Fibroblast of pulmonary artery (primary cell): Measurements from ENCODE around the gene POLR2H.
A peak's percentile ranks its signal among the peaks of the same experiment; 100 is the strongest.

Experiments
- DNase-seq: peaks from one replicate; pipeline ENCODE4 v3.0.0-alpha.2; 2010; ENCODE audit warnings: low read depth
- H3K4me3 ChIP-seq: replicated peaks from 2 replicates; pipeline ENCODE4 v1.5.1; 2011; ENCODE audit warnings: low read depth, mild to moderate bottlenecking, control low read depth, low read length, moderate library complexity
- TF ChIP-seq, protein P1 (sequence below): IDR thresholded peaks from 2 replicates; pipeline ENCODE4 v1.5.1; 2011; ENCODE audit warnings: mild to moderate bottlenecking, control low read depth, low read length, inconsistent platforms; ENCODE audit errors: missing control alignments

The POLR2H gene

DNA sequence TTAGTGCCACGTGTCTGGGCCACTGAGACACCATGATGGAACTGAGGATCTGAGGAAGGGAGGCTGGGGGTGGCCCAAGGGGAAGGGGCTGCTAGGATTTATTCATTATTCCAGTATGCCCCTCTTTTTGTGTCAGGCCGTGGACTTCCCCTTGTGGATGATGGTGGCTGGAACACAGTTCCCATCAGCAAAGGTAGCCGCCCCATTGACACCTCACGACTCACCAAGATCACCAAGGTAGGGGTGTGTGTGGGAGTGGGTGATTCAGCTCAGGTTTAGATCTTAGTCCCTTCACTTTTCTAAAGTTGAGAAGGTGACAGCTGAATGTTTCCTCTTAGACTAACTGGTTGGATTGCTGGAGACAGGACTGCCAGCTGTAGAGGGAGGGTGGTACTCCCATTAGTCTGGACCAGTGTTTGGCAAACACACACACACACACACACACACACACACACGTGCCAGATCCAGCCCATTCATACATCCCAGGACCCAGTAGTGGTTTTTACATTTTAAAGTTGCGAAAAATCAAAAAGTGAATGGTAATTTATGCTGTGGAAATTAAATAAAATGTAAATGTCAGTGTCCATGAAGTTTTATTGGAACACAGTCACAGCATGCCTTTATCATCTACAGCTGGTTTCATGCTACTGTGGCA, 35.7 kb upstream of the POLR2H start:
- no peak for DNase-seq
- TF ChIP-seq, protein P1, sequence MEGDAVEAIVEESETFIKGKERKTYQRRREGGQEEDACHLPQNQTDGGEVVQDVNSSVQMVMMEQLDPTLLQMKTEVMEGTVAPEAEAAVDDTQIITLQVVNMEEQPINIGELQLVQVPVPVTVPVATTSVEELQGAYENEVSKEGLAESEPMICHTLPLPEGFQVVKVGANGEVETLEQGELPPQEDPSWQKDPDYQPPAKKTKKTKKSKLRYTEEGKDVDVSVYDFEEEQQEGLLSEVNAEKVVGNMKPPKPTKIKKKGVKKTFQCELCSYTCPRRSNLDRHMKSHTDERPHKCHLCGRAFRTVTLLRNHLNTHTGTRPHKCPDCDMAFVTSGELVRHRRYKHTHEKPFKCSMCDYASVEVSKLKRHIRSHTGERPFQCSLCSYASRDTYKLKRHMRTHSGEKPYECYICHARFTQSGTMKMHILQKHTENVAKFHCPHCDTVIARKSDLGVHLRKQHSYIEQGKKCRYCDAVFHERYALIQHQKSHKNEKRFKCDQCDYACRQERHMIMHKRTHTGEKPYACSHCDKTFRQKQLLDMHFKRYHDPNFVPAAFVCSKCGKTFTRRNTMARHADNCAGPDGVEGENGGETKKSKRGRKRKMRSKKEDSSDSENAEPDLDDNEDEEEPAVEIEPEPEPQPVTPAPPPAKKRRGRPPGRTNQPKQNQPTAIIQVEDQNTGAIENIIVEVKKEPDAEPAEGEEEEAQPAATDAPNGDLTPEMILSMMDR: no peak
- H3K4me3 ChIP-seq: no peak overlapping the region

DNA sequence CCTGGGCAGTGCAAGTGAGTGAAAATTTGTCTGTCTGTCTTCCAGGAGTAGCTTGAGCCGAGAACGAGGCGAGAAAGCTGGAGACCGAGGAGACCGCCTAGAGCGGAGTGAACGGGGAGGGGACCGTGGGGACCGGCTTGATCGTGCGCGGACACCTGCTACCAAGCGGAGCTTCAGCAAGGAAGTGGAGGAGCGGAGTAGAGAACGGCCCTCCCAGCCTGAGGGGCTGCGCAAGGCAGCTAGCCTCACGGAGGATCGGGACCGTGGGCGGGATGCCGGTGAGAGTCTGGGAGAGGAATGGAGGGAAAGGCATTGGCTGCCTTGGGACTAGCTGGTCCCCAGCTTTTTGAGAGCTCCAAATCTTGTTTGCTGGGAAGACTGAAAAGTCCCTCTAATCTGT, 34.3 kb upstream of the POLR2H start:
- H3K4me3 ChIP-seq: no peak overlapping the region
- DNase-seq: no peak
- TF ChIP-seq, protein P1: no peak

DNA sequence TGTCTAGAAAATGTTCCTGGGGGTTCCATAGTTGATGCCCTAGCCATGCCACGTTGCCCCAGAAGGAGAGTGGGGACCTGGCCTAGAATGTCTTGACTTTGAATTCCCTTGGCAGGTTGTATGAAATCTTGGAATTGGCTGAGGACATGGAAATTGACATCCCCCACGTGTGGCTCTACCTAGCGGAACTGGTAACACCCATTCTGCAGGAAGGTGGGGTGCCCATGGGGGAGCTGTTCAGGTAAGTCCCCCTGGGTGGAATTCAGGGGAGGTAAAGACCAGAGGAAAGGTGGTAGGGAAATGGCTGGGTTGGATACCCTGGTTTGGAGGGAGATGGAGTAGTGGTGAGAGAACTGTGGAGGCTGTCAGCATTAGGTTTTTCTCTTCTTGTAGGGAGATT, 33.0 kb upstream of the POLR2H start:
- TF ChIP-seq, protein P1: no peak
- no peak overlapping the region for H3K4me3 ChIP-seq
- DNase-seq: no peak

DNA sequence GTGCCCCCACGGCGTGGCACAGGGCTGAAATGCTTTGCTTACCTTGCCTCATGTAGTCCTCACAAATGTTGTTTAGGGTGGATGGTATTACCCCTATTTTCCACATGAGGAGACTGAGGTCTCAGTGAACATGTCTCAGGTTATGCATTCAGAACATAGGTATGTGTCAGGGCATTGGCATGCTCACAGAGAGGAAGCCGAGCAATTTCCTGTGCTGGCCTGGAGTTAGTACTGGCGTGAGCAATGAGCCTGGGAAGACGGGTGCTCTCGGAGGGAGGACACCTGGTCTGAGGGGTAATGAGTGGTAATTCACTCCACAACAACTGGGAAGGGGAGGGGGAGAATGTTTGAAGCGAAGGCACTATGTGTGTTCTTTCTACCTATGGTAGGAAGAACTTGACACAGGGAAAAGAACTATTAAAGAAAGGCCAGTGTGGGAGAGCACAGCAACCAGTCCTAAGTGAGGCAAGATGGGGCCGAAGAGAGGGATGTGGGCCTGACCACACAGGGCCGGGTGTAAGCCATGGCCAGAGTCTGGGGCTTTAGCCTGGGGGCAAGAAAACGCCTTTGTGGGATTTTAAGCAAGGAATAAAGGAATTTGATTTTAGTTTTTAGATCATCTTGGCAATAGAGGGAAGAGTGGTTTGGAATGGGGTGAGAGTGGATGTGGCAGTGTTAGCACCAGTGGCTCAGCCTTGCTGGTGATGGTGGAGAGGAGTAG, 29.0 kb upstream of the POLR2H start:
- no peak overlapping the region for H3K4me3 ChIP-seq
- DNase-seq: peak; percentile 94

DNA sequence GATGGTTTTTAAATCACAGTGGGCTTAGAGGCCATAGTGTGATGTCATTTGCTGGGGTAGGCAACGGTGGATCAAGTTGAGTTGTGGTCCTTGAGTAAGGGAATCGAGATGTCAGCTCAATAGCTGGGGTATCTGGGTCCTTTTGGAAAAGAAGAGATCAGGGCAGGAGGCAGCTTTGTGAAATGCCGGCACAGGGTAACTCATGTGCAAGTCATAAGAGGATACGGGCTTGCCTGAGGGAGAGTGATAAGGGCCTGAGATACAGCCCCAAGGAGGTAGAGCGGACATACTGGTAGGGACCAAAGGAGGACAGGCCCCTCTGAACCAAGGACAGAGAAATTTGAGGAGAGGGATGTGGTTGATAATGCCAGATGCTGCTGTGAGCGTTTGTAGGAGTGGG, 28.3 kb upstream of the POLR2H start:
- TF ChIP-seq, protein P1: no peak
- DNase-seq: no peak
- no peak overlapping the region for H3K4me3 ChIP-seq

More for the DNA sequence above, 29.0 kb upstream of the POLR2H start:
- TF ChIP-seq, protein P1: no peak

DNA sequence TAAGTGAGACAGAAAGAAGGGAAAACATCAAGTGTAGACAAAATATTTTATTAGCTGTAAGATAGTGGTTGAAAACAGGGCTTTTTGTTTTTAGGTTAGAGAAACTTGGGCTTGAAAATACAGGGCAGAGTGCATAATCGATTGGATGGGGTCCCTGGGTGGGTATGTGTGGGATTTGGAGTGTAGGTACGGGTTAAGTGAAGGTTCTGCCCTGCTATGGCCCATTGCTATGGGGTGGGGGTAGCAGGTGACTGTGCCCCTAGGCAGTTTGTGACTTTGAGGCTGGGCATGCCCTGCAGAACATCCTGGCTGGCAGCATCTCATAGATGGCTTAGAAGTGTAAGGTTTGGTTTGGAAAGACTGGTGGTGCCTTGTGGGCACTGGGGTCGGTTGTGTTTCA, 27.8 kb upstream of the POLR2H start:
- no peak for DNase-seq
- no peak overlapping the region for H3K4me3 ChIP-seq
- TF ChIP-seq, protein P1: no peak
